Eye (tissue), 1 donor: ENCODE data around the gene TAF4.

Source experiments
- DNase-seq: peaks from one replicate; pipeline ENCODE4 v3.0.0-alpha.2; 2015

Gene TAF4

DNA sequence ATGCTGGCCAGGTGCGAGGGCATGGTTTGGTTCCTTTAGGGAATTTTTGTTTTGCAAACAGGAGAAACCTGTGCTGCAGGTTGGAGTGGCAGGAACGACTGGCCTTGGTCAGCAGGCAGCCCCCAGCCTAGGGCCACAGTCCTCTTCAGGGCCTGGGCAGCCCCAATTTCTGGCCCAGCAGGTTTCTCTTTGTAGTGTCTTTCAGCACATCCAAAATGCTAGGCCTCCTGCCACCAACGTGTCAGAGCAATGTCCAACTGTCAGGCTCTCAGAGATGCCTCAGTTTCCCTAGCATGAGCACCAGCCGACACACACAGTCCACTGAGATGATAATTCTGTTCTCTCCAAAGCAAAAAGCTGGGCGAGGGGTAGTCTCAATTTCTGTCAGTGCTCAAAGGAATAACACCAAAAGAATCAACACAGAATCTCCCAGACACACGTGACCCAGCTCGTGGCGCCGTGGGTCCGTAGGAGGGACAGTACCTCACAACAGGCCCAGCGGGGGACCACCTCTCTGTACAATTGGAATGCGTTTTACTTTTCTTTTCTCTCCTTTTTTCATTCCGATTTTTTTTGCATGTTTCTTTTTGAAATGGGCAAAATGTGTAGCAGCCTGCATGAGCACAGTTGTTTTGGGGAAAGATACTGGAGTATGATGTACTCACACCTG lies 125.9 kb downstream of the TAF4 start:
- no peak for DNase-seq

DNA sequence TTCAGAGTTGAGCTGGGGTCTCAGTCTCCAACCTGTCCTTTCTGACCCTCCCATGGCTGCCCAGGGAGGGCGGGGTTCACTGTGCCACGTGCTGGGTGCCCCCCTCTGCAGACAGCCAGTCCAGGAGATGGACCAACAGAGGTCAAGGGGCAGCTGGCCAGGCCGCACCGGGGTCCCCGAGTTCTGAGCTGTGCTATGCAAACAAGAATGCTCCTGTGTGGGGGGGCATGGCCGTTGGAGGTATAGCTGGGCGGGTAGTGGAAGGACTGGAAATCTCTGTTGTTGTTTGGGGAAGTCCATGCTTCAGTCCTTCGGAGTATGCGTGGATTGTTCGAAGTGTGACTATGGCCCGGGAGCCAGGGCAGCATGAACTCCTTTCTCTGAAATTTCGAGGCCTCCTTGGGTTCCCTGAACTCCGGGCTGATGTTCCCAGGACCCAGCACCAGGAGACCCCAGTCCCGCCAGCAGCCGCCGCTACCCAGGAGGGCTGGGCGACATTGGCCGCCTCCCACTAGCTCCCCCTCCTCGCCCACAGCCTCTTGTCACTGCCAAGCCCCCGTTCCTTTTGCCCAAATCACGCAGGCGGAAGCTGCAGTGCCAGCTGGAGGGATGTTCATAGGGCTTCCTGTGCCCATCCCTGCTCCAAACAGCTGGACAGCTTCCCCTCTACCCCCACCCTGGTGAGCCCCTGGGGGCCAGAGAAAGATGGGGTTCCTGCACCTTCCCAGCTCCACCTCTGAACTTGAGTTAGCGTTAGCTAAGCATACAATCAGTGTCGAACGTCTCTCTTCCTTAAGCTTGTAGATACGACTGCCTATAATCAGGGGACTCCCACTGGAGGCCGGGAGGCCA lies 126.6 kb downstream of the TAF4 start:
- no peak for DNase-seq

GRCh38 chr20:61937963-61938838 lies 127.5 kb downstream of the TAF4 start:
- DNase-seq = no peak

- no peak for DNase-seq
These were observed 128.3 kb downstream of the TAF4 start for GRCh38 chr20:61937146-61937962.

DNA sequence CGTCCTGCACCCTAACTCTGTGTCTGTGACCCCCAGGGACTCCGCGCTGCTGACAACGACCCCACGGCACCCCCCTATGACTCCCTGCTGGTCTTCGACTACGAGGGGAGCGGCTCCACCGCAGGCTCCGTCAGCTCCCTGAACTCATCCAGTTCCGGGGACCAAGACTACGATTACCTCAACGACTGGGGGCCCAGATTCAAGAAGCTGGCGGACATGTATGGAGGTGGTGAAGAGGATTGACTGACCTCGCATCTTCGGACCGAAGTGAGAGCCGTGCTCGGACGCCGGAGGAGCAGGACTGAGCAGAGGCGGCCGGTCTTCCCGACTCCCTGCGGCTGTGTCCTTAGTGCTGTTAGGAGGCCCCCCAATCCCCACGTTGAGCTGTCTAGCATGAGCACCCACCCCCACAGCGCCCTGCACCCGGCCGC lies 129.0 kb downstream of the TAF4 start:
- DNase-seq = no peak

GRCh38 chr20:61935926-61936700 lies 129.6 kb downstream of the TAF4 start:
- no peak for DNase-seq

DNA sequence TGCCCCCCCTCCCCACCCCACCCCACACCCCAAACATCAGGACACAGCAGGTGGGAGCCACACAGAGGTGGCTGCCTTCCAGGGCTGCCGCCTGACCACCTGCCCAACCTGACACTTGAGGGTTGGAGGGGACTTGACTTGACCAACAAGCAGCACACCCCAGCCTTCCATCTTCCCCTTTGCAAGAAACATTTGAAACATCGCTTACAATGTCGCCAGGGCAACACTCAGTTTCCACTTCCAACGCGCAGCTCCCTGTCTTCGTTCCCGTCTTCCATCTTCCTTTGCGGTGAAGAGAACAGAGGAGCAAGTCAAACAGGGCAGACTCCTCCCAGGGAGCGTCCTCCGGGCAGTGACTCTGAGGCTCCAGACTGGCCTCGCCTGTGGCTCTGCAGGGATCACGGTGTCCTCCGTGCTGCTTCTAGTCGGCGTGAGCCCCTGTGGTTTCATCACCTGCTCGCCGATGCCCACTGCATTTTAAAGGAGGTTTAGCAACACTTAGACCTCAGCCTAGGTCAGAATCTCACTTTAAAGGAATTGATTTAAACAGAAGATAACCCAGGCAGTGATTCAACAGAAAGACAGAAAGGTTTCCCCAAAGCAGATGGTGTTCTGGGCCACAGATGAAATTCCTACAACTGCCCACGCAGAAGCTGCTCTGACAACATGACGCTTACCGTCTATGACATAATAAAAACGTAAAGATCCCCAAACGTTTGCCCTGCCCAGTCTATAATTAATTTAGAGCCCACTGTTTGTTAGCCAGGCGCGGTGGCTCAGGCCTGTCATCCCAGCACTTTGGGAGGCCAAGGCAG lies 130.8 kb downstream of the TAF4 start:
- no peak for DNase-seq

GRCh38 chr20:61933951-61934715 lies 131.5 kb downstream of the TAF4 start:
- DNase-seq = no peak

- peak; percentile 10 for DNase-seq
These were observed 132.2 kb downstream of the TAF4 start for GRCh38 chr20:61933481-61933950.

DNA sequence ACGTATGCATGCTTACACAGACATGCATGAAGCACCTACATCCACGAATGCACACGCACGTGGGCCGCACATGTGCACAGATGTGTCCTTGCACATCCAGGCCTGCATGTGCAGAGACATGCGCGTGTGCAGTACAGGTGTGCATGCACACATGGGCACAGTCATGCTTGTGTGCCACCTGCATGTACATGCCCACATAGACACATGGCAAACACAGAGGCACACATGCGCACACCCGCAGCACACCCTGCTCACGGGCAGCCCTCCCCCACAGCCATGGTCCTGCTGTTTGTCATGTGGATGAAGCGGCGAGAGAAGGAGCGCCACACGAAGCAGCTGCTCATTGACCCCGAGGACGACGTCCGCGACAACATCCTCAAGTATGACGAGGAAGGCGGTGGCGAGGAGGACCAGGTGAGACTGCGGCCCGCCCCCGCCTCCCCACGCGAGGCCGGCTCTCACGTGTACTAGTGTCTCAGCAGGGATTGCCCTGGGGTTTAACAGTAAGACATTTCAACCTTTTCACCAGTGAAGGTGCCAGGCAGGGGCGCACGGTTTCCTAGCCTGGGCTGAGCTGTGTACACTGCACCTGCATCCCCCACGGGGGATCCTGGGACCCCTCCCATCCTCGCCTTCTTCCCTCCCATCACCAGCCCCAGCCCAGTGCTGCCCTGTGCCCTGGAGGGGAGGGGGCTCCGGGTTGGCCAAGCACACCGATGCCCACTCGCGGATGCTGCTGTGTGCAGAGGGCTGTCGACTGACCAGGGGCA lies 132.8 kb downstream of the TAF4 start:
- DNase-seq = no peak

GRCh38 chr20:61932199-61932592 lies 133.5 kb downstream of the TAF4 start:
- no peak for DNase-seq

DNA sequence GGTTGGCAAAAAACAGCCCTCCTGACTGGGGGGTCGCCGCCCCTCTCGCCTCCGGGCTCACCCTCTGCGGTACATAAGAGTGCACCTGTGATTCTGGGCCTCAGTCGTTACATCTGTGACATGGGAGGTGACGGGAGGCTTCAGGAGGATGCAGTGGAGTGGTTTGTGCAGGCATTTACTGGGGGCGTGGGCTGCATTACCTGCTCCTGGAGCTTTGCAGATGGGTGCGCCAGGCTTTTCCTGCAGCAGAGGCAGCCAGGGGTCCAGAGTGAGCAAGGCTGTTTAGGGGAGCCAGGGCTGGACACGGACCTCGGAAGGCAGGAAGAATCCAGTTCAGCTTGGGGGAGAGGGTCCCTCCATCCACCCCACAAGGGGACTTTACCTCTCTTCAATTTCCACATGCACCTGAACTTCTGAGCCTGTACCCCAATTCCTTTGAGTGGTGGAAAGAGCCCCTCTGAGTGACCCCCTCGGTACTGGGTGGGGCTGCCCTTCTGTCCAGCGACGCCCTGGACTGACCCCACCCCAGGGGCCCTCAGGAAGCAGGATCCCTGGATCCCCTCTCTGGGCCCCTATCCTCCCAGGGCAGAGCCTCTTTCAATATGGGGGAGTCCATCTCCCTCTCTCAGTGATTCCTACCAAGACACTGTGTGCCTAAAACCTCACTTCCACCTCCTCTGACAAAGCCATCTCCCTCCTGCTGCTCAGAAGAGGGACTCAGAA lies 134.0 kb downstream of the TAF4 start:
- no peak for DNase-seq

- no peak for DNase-seq
These were observed 134.8 kb downstream of the TAF4 start for GRCh38 chr20:61930776-61931475.

DNA sequence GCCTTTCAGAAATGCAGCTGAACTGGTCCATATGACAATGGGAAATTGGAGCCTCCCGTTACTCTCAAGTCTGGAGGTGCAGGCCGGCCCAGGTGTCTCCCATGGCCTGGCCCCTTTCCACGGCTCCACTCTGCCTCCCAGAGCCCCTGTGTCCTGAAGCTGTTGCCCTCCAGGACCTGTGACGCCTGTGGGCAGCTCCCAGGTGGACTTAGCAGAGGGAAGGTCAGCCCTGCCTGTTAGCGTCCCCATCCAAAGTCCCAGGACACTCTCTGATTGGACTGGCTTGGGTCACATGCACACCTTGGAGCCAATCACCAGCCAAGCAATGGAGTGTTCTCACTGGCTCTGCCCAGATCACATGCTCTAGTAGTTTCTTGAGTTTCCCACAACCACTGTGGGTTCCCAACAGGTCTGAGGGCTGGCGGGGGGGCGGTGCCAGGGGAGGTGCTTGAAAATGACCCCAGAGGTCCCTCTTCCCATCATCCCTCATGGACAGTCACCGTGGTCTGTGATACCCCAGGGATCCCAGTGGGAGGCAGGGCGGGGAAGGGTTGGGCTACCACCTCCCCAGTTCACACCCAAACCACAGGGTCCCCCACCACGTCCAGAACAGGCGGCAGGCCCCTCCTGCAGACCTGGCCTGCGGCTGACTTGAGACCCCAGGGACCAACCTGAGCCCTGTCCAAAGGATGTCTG lies 135.6 kb downstream of the TAF4 start:
- DNase-seq = no peak

DNA sequence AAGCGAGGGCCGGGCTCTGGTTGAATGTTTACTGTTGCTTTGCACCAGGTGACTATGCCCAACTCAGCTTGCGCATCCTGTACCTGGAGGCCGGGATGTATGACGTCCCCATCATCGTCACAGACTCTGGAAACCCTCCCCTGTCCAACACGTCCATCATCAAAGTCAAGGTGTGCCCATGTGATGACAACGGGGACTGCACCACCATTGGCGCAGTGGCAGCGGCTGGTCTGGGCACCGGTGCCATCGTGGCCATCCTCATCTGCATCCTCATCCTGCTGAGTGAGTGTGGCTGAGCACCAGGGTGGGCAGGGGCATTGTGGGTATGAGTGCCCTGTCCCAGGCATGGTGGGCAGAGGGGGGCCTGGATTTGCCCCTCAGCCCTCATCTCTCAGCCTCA lies 136.1 kb downstream of the TAF4 start:
- no peak for DNase-seq

DNA sequence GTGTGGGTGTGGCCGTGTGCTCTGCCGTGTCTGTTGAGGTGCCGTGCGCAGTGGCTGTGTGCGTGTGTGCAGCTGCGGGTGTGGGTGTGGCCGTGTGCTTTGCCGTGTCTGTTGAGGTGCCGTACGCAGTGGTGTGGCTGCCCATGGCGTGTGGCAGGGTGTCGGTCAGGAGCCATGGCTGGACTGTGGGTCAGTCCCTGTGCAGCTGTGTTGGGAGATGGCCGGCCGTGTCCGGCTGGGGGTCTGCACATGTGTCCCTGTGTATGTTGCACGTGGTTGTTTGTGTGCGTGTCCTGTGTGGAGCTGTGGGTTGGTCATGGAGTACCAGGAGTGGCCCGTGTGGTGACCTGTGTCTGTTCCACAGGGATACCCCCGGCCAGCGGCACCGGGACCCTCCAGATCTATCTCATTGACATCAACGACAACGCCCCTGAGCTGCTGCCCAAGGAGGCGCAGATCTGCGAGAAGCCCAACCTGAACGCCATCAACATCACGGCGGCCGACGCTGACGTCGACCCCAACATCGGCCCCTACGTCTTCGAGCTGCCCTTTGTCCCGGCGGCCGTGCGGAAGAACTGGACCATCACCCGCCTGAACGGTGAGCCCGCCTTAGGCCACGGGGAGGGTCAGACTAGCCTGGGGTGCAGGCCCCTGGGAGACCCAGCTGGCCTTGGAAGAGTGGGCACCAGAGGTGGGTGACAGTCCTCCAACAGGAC lies 137.7 kb downstream of the TAF4 start:
- no peak for DNase-seq
